ENCODE data around the gene OTX2.

OTX2 gene

DNA sequence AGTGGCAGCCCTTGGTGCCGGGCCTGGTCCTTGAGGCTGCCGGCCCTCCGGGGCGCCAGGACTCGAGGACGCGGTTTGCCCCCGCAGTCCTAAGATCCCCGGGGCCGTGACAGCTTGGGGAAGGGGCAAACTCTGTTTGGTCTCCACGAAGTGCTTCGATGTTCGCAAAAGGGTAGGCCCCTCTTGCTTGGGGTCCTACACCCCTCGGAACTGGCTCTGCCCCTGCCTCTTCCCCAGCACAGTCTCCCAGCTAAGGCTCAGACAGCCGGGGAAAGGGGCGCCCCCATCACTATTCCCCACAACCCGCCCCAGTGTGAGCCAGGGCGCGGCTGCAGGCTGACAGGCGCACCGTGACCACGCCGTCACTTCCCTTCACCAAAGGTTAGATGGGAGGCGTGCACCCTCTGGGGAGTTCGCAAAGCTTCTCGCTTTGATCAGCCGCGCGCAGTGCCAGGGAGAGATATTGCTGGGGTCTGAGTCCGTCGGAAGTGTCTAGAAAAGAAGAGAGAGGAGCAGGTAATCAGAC, 7.2 kb upstream of the OTX2 start:
- H3K9me3 Mint-ChIP-seq = no peaks in the 10 kb centered on the region
- no peaks in the 10 kb centered on the region for H3K36me3 Mint-ChIP-seq (ENCODE audit: low read depth)
- no peak for DNase-seq (ENCODE audit: low spot score)
- H3K4me1 Mint-ChIP-seq (ENCODE audit: low read depth) = peaks cover 2% of the 10 kb centered on the region
- H3K4me3 Mint-ChIP-seq = no peak overlapping the region
- H3K27ac Mint-ChIP-seq = no peak overlapping the region
- peaks cover 75% of the 10 kb centered on the region for H3K27me3 Mint-ChIP-seq (ENCODE audit: low read depth)

DNA sequence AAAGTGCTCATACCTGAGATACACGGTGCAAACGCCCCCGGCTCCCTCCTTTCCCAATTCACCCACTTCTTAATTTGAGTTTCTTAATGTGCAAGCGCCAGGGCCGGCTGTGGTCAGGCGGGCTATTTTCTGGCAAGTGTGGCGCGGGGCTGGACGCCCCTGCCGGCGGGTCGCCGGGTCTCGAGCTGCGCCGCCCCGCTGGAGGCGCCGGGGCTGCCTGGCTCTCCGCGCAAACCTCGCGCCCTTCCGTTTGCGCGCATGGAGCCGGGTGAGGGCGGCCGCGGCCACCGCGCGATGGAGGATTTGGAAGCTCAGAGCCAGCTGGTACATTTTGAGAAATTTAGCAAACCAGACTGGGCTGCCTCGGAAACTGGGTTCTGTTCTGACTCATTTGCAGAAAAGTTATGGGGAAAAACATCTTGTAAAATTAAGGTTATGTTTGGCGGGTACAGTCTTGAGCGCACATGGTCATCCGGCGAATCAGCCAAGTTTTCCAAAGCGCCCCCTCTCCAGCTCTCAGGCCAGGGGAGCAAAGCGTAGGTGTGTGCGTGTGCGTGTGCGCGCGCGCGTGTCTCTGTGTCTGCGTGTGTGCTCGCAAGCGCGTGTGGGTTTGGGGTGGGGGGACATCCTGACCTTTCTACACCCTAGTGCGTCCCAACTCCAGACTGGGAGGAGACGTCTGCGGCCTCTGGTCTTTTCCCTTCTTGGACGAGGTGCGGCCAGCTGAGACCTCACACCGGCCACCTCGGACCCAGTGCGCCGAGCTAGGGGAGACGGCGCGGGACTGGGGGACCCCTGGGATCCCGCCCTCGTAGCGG, 6.5 kb upstream of the OTX2 start:
- Mint-ChIP-seq H3K4me1 (ENCODE audit: low read depth) (peaks cover 2% of the 10 kb centered on the region), H3K36me3 (ENCODE audit: low read depth) (no peaks in the 10 kb centered on the region), H3K9me3 (no peaks in the 10 kb centered on the region), H3K4me3 (no peak overlapping the region), H3K27me3 (ENCODE audit: low read depth) (peaks cover 78% of the 10 kb centered on the region), H3K27ac (no peak overlapping the region)
- DNase-seq (ENCODE audit: low spot score) = no peak

DNA sequence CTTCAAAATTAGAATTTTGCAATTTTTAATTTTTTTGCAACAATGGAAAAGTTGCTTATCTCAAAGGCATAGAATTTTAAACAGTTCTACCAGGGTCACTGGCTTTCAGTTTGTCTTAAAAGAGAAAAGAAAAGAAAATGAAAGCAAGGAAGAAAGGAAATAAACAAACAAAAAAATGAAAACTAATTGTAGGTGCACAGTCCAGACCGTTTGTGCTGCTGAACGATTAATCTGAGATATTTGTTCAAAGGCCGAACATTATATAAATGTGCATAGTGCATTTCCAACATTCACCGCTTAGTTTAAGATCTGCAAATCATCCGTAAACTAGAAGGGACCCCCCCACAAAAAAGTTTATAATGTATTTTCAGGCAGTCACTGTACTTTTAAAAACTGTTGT, 5.5 kb upstream of the OTX2 start:
- Mint-ChIP-seq H3K4me1 (ENCODE audit: low read depth) (peaks cover 2% of the 10 kb centered on the region), H3K4me3 (no peak overlapping the region), H3K27ac (no peak overlapping the region), H3K27me3 (ENCODE audit: low read depth) (peaks cover 80% of the 10 kb centered on the region), H3K9me3 (no peaks in the 10 kb centered on the region), H3K36me3 (ENCODE audit: low read depth) (no peaks in the 10 kb centered on the region)
- no peak for DNase-seq (ENCODE audit: low spot score)

DNA sequence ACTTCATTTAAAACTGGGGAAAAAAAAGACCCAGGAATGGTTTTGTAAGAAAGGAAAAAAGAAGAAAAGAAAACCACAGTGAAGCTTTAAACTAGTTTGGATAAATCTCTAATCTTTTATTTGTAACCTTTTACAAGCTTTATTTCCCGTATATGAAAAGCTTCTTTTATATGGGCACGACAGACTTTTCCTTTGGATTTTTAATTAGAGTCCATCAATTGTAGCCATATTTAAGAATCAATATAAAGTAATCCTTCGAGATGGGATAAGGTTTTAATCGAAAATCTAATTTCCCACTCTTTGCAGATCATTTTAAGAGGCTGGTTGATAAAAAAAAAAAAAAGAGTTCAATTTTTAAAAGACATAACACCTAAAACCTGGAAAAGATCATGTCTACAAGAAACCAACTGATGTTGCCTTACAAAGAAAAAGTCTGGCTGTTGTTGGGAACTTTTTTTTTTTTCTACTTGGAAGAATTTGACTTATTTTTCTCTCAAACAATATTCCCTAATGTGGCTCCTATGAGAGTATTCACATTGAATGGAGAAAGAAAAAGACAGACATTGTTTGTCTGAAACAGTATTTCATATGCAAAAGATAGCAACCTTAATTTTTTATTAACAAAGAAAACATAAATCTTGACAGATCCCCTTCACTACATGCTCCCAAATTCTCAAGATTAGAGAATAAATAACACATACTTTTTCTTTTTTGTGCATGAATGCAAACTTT, 4.9 kb upstream of the OTX2 start:
- DNase-seq (ENCODE audit: low spot score) = no peak
- Mint-ChIP-seq H3K4me1 (ENCODE audit: low read depth) (peaks cover 3% of the 10 kb centered on the region), H3K36me3 (ENCODE audit: low read depth) (peaks cover 2% of the 10 kb centered on the region), H3K4me3 (no peak overlapping the region), H3K9me3 (peaks cover 1% of the 10 kb centered on the region), H3K27me3 (ENCODE audit: low read depth) (peaks cover 83% of the 10 kb centered on the region), H3K27ac (no peak overlapping the region)

DNA sequence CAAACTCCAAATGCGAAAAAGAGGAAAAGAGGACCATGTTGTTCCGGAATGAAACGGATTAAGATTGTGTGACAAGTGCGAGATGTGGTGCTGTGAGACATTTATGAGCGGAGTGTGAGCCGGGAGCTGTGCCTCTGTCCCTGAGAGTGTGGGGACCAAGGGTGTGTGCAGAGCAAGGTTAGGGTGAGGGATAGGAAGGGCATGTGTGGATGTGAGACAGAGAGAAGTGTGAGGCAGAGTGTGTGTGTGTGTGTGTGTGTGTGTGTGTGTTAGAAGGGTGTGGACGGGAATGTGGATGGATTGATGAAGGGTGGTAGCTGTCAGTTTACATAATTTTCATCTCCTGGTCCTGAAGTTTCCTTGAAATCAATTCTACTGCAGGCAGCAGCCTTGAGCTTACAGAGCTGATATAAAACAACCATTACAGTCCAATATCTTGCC, 4.3 kb upstream of the OTX2 start:
- peaks cover 6% of the 10 kb centered on the region for H3K4me1 Mint-ChIP-seq (ENCODE audit: low read depth)

DNA sequence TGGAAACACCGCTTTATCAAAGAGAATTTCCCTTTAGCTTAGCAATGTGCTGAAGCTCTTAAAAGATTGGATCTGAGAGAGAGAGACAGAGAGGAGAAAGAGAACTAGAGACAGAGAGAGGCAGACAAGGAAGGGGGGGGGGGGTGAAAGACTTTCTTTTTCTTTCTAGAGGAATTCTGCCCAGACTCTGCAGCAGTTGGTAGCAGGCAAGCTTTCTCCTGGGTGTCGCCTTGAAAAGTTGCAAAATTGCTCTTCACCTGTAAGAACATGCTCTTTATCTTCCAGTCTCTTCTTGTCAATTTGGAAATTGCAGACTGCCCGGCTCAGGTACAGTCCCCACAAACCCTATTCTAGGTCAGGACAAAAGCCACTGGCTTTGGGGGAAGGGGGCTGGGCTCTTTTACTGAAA, 2.9 kb upstream of the OTX2 start:
- H3K27me3 Mint-ChIP-seq (ENCODE audit: low read depth) = peaks cover 82% of the 10 kb centered on the region
- H3K36me3 Mint-ChIP-seq (ENCODE audit: low read depth) = peaks cover 5% of the 10 kb centered on the region
- no peak overlapping the region for H3K27ac Mint-ChIP-seq
- no peak for DNase-seq (ENCODE audit: low spot score)
- peaks cover 7% of the 10 kb centered on the region for H3K4me1 Mint-ChIP-seq (ENCODE audit: low read depth)
- H3K9me3 Mint-ChIP-seq = peaks cover 7% of the 10 kb centered on the region
- H3K4me3 Mint-ChIP-seq = no peak overlapping the region

More for the DNA sequence above, 4.3 kb upstream of the OTX2 start:
- Mint-ChIP-seq H3K27me3 (ENCODE audit: low read depth) (peaks cover 86% of the 10 kb centered on the region), H3K4me3 (no peak overlapping the region), H3K36me3 (ENCODE audit: low read depth) (peaks cover 5% of the 10 kb centered on the region), H3K27ac (no peak overlapping the region), H3K9me3 (peaks cover 7% of the 10 kb centered on the region)
- DNase-seq (ENCODE audit: low spot score) = no peak

DNA sequence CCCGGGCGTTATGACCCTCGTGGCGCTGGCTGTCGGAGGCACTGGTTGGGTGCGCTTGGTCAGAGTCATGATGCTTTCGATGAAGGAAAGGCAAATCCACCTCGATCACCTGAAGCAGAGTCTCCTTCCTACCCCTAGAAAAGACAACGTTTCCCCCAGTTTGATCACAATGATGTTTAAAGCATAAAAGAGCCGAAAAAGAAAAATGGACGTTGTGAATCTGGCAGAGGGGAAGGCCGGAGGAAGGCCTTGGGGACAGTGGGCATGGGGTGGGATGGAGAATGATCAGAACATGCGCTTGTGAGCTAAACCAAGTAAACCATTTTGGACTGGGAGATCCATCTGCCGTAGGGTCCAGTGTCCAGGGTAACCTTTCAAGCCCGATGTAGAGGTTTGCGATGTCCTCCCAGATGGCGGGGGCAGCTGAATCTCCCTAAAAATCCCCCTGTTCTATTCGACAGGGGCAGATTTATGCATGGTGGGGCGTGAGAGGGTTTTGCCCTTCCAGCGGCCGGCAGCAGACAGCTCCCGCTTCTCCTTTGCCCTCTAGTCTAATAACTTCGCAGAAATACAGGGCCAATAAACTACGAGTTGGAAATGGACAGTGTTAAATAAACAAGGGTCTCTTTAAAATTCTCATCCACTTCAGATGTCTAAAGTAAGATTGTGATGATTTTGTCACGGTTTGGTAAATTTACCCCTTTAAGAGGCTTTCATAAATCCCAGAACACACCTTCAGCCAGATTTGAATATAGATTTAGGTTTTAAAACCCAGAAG, 2.3 kb upstream of the OTX2 start:
- DNase-seq (ENCODE audit: low spot score) = no peak
- H3K27ac Mint-ChIP-seq = no peak overlapping the region
- H3K4me1 Mint-ChIP-seq (ENCODE audit: low read depth) = peaks cover 9% of the 10 kb centered on the region
- peaks cover 80% of the 10 kb centered on the region for H3K27me3 Mint-ChIP-seq (ENCODE audit: low read depth)
- H3K9me3 Mint-ChIP-seq = peaks cover 7% of the 10 kb centered on the region
- no peak overlapping the region for H3K4me3 Mint-ChIP-seq
- peaks cover 7% of the 10 kb centered on the region for H3K36me3 Mint-ChIP-seq (ENCODE audit: low read depth)

DNA sequence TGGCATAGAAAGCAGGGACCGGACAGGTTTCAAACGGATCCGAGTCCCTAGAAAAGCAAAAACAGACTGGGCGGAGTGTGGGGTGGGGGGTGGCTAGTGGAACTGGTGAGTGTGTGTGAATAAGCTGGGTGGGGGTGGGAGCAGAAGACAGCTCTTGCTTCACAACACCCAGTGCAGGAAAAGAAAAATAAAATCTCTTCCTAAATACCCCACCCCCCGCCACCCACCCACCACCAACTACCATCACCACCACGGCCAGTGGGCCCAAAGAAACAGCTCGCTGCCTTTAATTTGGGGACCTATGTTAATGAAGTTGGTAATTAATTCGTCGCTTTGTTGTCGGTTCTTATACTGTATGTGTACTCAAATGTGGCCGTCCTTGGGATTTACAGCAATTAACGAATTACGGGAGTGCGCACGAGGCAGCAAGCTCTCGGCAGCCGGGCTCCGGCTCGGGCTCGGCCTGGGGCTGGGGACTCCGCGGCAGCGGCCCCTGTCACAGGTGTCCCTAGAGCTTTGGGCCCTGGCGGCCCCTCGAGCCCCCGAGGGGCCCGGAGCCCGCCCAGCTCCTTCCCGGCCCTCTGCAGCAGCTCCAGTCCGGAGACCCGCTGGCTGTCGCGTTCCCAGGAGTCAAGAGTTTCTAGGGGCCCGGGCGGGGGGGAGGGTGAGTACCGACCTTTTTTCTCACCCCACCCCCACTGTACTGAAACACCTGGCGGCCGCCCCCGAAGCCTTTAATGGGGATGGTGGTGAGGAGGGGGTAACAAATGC, 1.5 kb upstream of the OTX2 start:
- peaks cover 7% of the 10 kb centered on the region for H3K36me3 Mint-ChIP-seq (ENCODE audit: low read depth)
- no peak for DNase-seq (ENCODE audit: low spot score)
- no peak overlapping the region for H3K4me3 Mint-ChIP-seq
- peaks cover 7% of the 10 kb centered on the region for H3K9me3 Mint-ChIP-seq
- H3K4me1 Mint-ChIP-seq (ENCODE audit: low read depth) = peaks cover 9% of the 10 kb centered on the region
- no peak overlapping the region for H3K27ac Mint-ChIP-seq
- H3K27me3 Mint-ChIP-seq (ENCODE audit: low read depth) = peaks cover 81% of the 10 kb centered on the region

DNA sequence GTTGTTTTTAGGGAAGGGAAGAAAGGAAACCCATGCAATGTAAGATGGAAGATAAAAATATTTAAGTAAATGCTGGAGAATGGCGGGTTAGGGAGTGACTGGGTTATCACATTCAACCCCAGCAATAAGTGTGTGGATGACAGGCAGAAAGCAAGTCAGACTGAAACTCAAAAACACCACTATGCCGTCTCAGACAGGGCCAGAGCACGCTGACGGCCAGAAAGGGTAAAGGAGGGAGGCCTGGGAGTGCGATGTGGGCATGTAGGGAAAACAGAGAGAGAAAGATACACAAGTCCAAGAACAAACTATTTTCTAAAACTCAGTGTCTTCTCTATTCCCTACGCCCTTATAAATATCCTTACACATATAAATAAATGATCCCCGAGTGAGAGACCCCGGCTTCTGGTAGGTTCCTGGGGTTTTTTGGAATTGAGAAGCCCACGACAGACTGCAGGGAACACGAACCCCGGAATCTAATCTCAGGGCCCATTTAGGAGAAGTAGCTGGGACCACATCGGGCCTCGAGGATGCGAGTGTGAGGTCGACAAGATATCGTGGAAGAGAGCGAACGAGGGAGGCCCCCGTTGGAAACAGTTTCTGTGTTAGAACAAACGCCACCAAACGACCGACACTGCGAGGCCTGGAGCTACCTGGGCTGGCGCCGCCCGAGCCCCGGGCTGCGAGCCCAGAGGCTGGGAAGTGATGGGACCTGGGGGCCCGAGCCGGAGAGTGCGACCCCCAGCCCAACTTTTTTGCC, 735 bp upstream of the OTX2 start:
- Mint-ChIP-seq H3K4me1 (ENCODE audit: low read depth) (peaks cover 8% of the 10 kb centered on the region), H3K9me3 (peaks cover 8% of the 10 kb centered on the region), H3K36me3 (ENCODE audit: low read depth) (peaks cover 7% of the 10 kb centered on the region), H3K4me3 (no peak overlapping the region), H3K27me3 (ENCODE audit: low read depth) (peaks cover 83% of the 10 kb centered on the region), H3K27ac (peak overlapping the region; percentile 62)
- no peak for DNase-seq (ENCODE audit: low spot score)

DNA sequence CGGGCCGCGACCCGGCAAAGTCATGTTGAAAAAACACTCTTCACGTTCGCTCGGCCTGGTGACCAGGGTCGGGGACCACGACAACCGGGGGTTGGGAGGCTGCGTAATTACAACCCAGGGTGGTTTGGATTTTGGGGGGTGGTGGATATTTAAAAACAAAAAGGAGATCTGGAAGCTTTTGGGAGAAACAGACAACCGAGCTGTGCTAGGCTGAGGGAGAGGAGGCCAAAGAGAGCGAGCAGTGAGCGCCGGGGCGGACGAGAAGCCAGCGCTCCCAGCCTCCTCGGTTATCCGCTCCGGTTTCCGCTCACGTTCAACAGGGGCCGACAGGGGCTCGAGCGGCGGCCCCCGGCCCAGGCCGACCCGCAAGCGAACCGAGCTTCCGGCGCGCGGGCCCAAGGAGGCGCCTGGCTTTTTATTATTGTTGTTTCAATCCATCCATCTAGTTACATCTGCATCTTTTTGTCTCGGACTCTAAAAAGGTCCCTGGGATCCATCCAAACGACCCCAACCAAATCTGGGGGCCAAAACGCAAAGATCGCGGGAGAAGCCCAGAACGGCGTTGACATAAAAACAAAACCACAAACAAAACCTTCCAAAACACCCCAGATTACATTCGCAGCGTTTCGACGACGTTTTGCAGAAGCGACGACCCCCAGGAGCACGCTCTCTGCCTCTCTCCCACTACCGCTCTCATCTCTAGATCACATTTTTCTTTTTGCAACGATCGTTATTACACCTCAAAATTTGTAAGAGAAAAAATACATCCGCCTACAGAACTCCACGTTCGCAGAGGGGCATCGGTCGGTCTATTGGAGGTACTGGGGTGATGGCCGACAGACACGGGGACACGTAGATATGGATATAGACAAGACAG, 771 bp downstream of the OTX2 start:
- peak overlapping the region; percentile 46 for H3K4me3 Mint-ChIP-seq
- H3K36me3 Mint-ChIP-seq (ENCODE audit: low read depth) = peaks cover 7% of the 10 kb centered on the region
- peak overlapping the region; percentile 83 for H3K27ac Mint-ChIP-seq
- no peak for DNase-seq (ENCODE audit: low spot score)
- H3K27me3 Mint-ChIP-seq (ENCODE audit: low read depth) = peaks cover 83% of the 10 kb centered on the region
- H3K4me1 Mint-ChIP-seq (ENCODE audit: low read depth) = peaks cover 8% of the 10 kb centered on the region
- peaks cover 11% of the 10 kb centered on the region for H3K9me3 Mint-ChIP-seq

DNA sequence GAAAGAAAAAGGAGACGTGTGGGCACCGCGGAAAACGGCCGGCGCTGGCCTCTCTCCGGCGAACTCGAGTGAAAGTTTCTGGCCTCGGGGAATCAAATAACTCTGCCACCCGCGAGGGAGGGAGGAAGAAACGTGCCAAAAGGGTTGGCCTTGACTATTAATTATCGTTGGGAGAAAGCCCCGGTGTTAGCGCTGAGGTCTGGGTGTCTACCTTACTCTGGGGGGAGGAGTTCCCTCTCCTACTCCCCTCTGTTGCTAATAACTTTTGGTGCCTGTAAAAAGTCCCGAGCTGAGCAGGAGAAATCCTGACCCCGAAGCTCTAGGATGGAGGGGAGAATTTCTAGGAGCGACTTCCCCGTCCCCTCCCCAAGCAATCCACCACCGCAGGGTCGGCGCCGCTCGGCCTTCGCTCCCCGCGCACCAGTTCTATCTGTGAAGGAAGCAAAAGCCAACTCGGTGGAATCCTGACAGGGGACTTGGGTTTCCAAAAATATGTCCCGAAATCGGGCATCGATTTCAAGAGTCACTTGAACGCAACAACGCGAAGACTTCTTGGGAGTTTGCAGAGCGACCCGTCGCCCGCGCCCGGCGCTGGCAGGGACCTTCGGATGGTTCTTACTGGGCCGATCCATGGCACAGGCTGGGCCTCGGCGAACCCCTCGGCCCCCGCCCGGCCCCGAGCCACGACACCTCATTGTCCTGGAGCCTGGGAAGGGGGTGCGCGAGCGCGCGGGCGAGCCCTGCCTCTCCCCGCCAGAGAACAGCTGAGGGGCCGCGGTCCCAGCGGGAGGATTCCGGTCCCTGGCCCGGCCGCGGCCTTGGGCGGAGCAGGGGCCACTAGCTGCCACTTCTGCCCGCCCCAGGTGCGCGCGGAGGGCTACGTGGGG, 1.7 kb downstream of the OTX2 start:
- no peak for DNase-seq (ENCODE audit: low spot score)
- peak overlapping the region; percentile 64 for H3K27ac Mint-ChIP-seq
- no peak overlapping the region for H3K4me3 Mint-ChIP-seq
- H3K36me3 Mint-ChIP-seq (ENCODE audit: low read depth) = peaks cover 7% of the 10 kb centered on the region
- peaks cover 11% of the 10 kb centered on the region for H3K9me3 Mint-ChIP-seq
- H3K27me3 Mint-ChIP-seq (ENCODE audit: low read depth) = peaks cover 83% of the 10 kb centered on the region
- H3K4me1 Mint-ChIP-seq (ENCODE audit: low read depth) = peaks cover 8% of the 10 kb centered on the region

All from T-helper 2 cell treated with Interferon-gamma antibody and Interleukin-4, amounts not matched to agents 5 μg/mL and 100 μg/mL, for 36 hours (primary cell).